HG03108 (cell line): ENCODE measurements around the gene GOLGA6L22.
"Not testable (repeated sequence)": the region's sequence is repeated elsewhere in the genome, so short reads cannot be mapped to it uniquely, and the experiment has no call there.

Experiments used
- ATAC-seq: cut with Tn5 transposase; IDR thresholded peaks from one replicate; pipeline ENCODE4 v1.9.1; 2021; ENCODE audit warnings: moderate library complexity; ENCODE audit not compliant: unreplicated experiment

The GOLGA6L22 gene

GRCh38 chr15:22458603-22459002, at the start of gene GOLGA6L22:
Gene GOLGA6L22 (plus strand): TSS chr15:22458903. CDS start chr15:22458994, 91 bp downstream.
- not testable (repeated sequence) for ATAC-seq

GRCh38 chr15:22417288-22417687, 41.4 kb upstream of the GOLGA6L22 start:
- not testable (repeated sequence) for ATAC-seq

- not testable (repeated sequence) for ATAC-seq
Measured at GRCh38 chr15:22417795-22418194, 40.9 kb upstream of the GOLGA6L22 start.

- not testable (repeated sequence) for ATAC-seq
Measured at GRCh38 chr15:22418212-22418611, 40.5 kb upstream of the GOLGA6L22 start.

- not testable (repeated sequence) for ATAC-seq
Measured at GRCh38 chr15:22418666-22419065, 40.0 kb upstream of the GOLGA6L22 start.

GRCh38 chr15:22420340-22420739, 38.4 kb upstream of the GOLGA6L22 start:
- ATAC-seq = not testable (repeated sequence)

GRCh38 chr15:22429426-22429825, 29.3 kb upstream of the GOLGA6L22 start:
- ATAC-seq = not testable (repeated sequence)

GRCh38 chr15:22431687-22432086, 27.0 kb upstream of the GOLGA6L22 start:
- not testable (repeated sequence) for ATAC-seq

- peak; percentile 52 for ATAC-seq
Measured at GRCh38 chr15:22494490-22495113, 35.9 kb downstream of the GOLGA6L22 start.

GRCh38 chr15:22497200-22497599, 38.5 kb downstream of the GOLGA6L22 start:
- ATAC-seq = not testable (repeated sequence)

GRCh38 chr15:22498220-22498925, 39.7 kb downstream of the GOLGA6L22 start:
- ATAC-seq = not testable (repeated sequence)

- not testable (repeated sequence) for ATAC-seq
Measured at GRCh38 chr15:22502272-22502671, 43.6 kb downstream of the GOLGA6L22 start.

- not testable (repeated sequence) for ATAC-seq
Measured at GRCh38 chr15:22506959-22507358, 48.3 kb downstream of the GOLGA6L22 start.

- not testable (repeated sequence) for ATAC-seq
Measured at GRCh38 chr15:22516140-22516539, 57.4 kb downstream of the GOLGA6L22 start.
